GM12801 (cell line): Measurements from ENCODE around the gene HOXB7.

ENCODE experiments used
- CTCF ChIP-seq: IDR thresholded peaks from one replicate; pipeline ENCODE4 v1.5.1; 2011; ENCODE audit warnings: control low read depth; ENCODE audit not compliant: insufficient read length; ENCODE audit errors: extremely low read depth

The HOXB7 gene

GRCh38 chr17:48610282-48611211 is at the start of gene HOXB7:
Gene HOXB7, minus strand, starts transcription at chr17:48611017. Its CDS starts 99 bp downstream, at chr17:48610918.
- TF ChIP-seq CTCF: no peak

GRCh38 chr17:48655913-48656312 is 45.1 kb upstream of the HOXB7 start:
- TF ChIP-seq CTCF: no peak

- TF ChIP-seq CTCF: no peak
These were observed 38.9 kb upstream of the HOXB7 start for GRCh38 chr17:48649741-48650140.

GRCh38 chr17:48647963-48648245 is 37.1 kb upstream of the HOXB7 start:
- TF ChIP-seq CTCF: no peak

GRCh38 chr17:48647103-48647962 is 36.5 kb upstream of the HOXB7 start:
- no peak for TF ChIP-seq CTCF

GRCh38 chr17:48646183-48647102 is 35.6 kb upstream of the HOXB7 start:
- no peak for TF ChIP-seq CTCF
